ENCODE measurements around the gene CTDSPL. TPM values are rescaled to one million over a fixed set of nuclear protein-coding genes. Genes with fewer than 3 reads are reported as not detected.
A peak's percentile ranks its signal among the peaks of the same experiment; 100 is the strongest.

The CTDSPL gene
- total RNA-seq, 2 experiments from 2014 or later: 2.0 to 4.1 TPM

DNA sequence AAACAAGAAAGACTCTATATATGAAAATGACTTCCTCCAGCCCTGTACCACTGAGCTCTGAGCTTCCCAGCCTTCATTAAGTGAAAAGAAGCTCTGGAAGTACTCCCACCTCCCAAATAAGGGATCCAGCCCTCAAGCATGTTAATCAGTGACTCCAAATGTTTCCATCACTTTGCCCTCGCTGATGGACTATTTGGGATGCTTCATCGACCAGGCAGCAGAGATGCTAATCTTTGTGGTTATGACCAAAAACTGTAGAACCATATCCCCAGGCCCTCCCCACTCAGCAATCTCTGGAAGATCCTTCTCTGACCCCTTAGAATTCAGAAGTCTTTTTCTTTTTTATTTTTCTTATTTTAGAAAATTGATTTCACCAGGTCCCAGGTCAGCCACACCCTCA, 2.3 kb upstream of the CTDSPL start:
- Mint-ChIP-seq H3K4me1 (peaks cover 22% of the 10 kb centered on the region), H3K27ac (no peak overlapping the region), H3K9me3 (no peaks in the 10 kb centered on the region), H3K36me3 (ENCODE audit: low read depth) (no peaks in the 10 kb centered on the region), H3K27me3 (peaks cover 33% of the 10 kb centered on the region), H3K4me3 (no peak overlapping the region)
- POLR2A ChIA-PET: no interaction called here
- no peak for DNase-seq
- CTCF ChIA-PET: interaction anchor here (0.7 to 1.3 kb wide), 2 partner anchors 20 to 115 kb away, joined by 3 to 4 read pairs; no protein-coding TSS in a partner anchor

DNA sequence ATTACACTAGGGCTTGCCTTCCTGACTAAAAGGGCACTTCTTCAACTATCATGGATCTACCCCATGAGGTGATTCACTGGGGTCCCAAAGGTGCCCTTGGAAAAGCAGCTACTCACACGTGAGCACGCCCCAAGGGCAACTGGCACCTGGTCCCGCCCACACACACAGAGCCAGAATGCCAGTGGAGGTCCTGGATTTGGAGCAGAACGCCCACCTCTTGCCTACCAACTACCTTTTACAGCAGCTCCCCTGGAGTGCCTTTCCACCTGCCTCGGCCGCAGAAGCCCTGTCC, 1.8 kb upstream of the CTDSPL start:
- no peak for DNase-seq
- Mint-ChIP-seq H3K4me1 (peaks cover 22% of the 10 kb centered on the region), H3K36me3 (ENCODE audit: low read depth) (no peaks in the 10 kb centered on the region), H3K27ac (no peak overlapping the region), H3K9me3 (no peaks in the 10 kb centered on the region), H3K27me3 (peaks cover 34% of the 10 kb centered on the region), H3K4me3 (no peak overlapping the region)
- ChIA-PET CTCF (interaction anchor here (1.3 kb wide), 1 partner anchor 115 kb away, joined by 4 read pairs; no protein-coding TSS in a partner anchor), POLR2A (no interaction called here)

GRCh38 chr3:37862219-37862902, 681 bp downstream of the CTDSPL start:
- Mint-ChIP-seq H3K4me1 (peaks cover 22% of the 10 kb centered on the region), H3K36me3 (ENCODE audit: low read depth) (no peaks in the 10 kb centered on the region), H3K9me3 (no peaks in the 10 kb centered on the region), H3K27ac (peak overlapping the region; percentile 50), H3K4me3 (peak overlapping the region; percentile 74), H3K27me3 (peaks cover 54% of the 10 kb centered on the region)
- ChIA-PET POLR2A (no interaction called here), CTCF (no interaction called here)
- DNase-seq: no peak

DNA sequence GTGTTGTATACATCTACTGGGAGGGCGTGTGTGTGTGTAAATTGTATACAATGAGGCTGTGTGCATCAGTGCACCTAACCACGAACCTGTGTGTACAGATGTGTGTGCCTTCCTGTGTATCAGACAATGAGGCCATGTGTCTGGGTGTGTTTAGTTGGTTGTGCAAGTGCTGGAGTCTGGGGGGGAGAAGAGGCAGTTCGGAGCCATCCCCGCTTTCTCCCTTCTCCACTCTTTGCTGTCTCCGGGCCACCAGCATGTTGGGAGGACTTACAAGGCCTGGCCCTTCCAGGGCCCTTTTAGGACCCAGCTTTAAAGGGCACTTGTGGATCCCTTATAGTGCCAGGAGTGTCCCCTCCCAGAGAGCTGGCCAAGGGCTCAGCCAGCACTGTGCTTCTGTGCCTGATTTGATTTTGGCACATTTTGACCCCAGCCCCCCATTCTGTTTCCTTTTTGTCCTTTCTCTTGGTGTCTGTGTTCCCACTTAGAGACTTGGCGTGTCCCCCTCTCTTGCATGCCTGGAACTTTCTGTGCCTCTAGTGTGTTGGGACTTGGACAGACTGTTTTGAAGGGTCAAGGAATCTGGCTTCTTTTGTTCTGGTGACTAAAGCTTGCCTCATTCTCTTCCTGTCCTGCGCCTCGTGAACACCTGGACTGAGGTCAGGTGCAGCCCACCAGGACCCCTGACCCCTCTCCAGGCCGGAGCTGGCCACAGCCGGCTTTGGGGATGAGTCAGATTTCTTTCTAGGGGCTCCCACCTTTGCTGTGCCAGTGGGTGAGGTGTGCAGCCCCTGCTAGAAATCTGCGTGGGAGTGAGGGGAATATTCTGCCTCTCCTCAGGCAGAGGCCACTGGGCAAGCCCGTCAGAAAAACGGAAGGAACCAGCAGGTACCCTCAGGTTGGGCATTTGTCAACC, 1.5 kb downstream of the CTDSPL start:
- DNase-seq: no peak
- no peaks in the 10 kb centered on the region for H3K36me3 Mint-ChIP-seq (ENCODE audit: low read depth)
- H3K27ac Mint-ChIP-seq: no peak overlapping the region
- peaks cover 54% of the 10 kb centered on the region for H3K27me3 Mint-ChIP-seq
- H3K4me1 Mint-ChIP-seq: peaks cover 22% of the 10 kb centered on the region
- ChIA-PET CTCF (no interaction called here), POLR2A (no interaction called here)
- no peaks in the 10 kb centered on the region for H3K9me3 Mint-ChIP-seq
- peak overlapping the region; percentile 74 for H3K4me3 Mint-ChIP-seq

DNA sequence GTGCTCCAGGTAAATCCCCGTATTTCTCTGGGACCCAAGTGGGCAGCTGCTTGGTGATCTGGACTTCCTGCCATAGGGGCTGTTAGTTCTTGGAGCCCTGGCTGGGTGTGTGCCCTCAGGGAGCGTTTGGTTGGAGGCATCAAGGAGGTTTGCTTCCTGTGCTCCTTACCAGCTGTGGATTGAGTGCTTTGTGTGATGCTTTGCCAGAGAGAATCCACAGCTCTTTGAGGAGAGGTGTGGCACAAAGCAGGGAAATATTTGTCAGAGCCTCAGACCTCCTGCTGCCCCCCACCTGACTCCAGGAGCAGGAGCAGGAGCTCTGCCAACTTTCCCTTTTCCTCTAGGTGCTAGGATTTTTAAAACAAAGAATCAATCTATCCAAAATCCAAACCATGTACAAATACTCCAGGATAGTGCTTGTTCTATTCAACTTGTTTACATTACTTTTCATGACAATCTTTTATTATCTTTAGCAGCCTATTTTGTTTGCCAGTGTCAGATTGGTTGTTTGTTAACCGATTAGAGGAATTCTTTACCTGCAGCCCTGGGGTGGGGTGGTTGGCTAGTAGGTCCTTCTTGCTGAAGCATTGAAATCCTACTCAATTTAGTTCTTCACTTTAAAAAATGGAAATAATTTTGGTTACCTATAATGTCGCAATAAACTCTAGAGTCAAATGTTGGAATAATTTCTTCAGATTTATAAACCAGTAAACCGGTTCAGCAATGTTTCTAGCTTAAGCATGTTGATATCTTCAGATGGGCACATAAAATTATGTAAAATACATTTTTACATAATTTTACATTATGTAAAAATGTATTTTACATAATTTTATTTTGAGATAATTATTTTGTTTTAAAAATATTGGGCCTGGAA, 2.5 kb downstream of the CTDSPL start:
- ChIA-PET POLR2A (interaction anchor here (1.0 kb wide), 1 partner anchor 103 kb away, joined by 3 read pairs; no protein-coding TSS in a partner anchor), CTCF (no interaction called here)
- H3K27me3 Mint-ChIP-seq: peaks cover 57% of the 10 kb centered on the region
- no peaks in the 10 kb centered on the region for H3K36me3 Mint-ChIP-seq (ENCODE audit: low read depth)
- H3K27ac Mint-ChIP-seq: no peak overlapping the region
- no peak overlapping the region for H3K4me3 Mint-ChIP-seq
- peaks cover 22% of the 10 kb centered on the region for H3K4me1 Mint-ChIP-seq
- no peaks in the 10 kb centered on the region for H3K9me3 Mint-ChIP-seq
- DNase-seq: no peak

GRCh38 chr3:37864904-37865303, 3.2 kb downstream of the CTDSPL start:
- no peak for DNase-seq
- Mint-ChIP-seq H3K27ac (no peak overlapping the region), H3K27me3 (peaks cover 61% of the 10 kb centered on the region), H3K4me1 (peaks cover 21% of the 10 kb centered on the region), H3K4me3 (no peak overlapping the region), H3K9me3 (no peaks in the 10 kb centered on the region), H3K36me3 (ENCODE audit: low read depth) (no peaks in the 10 kb centered on the region)
- CTCF ChIA-PET: interaction anchor here (1.3 kb wide), 1 partner anchor 10 kb away, joined by 8 read pairs; no protein-coding TSS in a partner anchor
- POLR2A ChIA-PET: interaction anchor here (1.0 kb wide), 1 partner anchor 102 kb away, joined by 3 read pairs; no protein-coding TSS in a partner anchor

- peaks cover 72% of the 10 kb centered on the region for H3K27me3 Mint-ChIP-seq
- H3K9me3 Mint-ChIP-seq: peaks cover 8% of the 10 kb centered on the region
- ChIA-PET CTCF (interaction anchor here (2.1 to 2.3 kb wide), 2 partner anchors 12 to 101 kb away, joined by 10 read pairs; no protein-coding TSS in a partner anchor), POLR2A (no interaction called here)
- peaks cover 9% of the 10 kb centered on the region for H3K4me1 Mint-ChIP-seq
- H3K27ac Mint-ChIP-seq: no peak overlapping the region
- no peak for DNase-seq
- no peak overlapping the region for H3K4me3 Mint-ChIP-seq
- peaks cover 5% of the 10 kb centered on the region for H3K36me3 Mint-ChIP-seq (ENCODE audit: low read depth)
These were observed 5.5 kb downstream of the CTDSPL start for GRCh38 chr3:37867144-37867543.

DNA sequence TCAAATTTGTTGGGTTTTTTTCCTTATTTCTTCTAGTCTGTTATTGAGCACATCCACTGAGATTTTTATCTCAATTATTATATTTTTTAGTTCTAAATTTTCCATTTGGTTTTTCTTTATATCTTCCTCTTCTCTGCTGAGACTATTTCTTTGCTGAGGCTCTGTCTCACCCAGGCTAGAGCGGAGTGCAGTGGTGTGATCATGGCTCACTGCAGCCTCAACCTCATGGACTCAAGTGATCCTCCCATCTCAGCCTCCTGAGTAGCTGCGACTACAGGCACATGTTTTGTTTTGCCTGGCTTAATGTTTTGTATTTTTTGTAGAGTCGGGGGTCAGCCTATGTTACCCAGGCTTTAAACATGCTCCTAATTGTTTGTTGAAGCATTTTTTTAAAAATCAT, 10.2 kb downstream of the CTDSPL start:
- POLR2A ChIA-PET: no interaction called here
- Mint-ChIP-seq H3K9me3 (peaks cover 13% of the 10 kb centered on the region), H3K4me1 (peaks cover 3% of the 10 kb centered on the region)

DNA sequence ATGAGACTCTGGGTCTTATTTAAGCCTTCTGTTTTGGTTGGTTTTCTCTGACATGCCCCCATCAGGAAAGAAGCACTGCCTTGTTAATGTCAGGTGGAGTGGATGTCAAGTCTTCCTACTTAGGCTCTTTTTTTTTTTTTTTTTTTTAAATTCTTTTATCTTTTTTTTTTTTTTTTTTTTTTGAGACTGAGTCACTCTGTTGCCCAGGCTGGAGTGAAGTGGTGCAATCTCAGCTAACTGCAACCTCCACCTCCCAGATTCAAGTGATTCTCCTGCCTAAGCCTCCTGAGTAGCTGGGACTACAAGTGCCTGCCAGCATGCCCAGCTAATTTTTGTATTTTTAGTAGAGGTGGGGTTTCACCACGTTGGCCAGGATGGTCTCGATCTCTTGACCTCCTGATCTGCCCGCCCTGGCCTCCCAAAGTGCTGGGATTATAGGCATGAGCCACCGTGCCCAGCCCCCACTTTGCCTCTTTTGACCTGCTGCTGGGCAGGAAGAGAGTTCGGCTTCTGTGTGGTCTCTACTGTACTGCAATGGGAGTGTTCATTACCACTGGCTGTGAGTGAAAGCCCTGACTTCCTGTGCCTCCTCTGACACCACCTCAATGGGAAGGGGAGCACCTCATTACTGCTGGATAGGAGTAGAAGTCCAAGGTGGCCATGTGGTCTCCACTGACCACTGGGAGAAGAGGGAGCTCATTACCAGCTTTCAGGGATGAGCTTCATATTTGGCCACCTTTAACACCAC, 10.9 kb downstream of the CTDSPL start:
- H3K27ac Mint-ChIP-seq: no peak overlapping the region
- H3K27me3 Mint-ChIP-seq: peaks cover 37% of the 10 kb centered on the region
- ChIA-PET CTCF (interaction anchor here (1.2 to 2.9 kb wide), 2 partner anchors 17 to 95 kb away, joined by 3 to 10 read pairs; no protein-coding TSS in a partner anchor), POLR2A (no interaction called here)
- H3K9me3 Mint-ChIP-seq: peaks cover 16% of the 10 kb centered on the region
- H3K36me3 Mint-ChIP-seq (ENCODE audit: low read depth): peaks cover 9% of the 10 kb centered on the region
- H3K4me3 Mint-ChIP-seq: no peak overlapping the region
- H3K4me1 Mint-ChIP-seq: peaks cover 3% of the 10 kb centered on the region
- DNase-seq: no peak

More for the DNA sequence above, 10.2 kb downstream of the CTDSPL start:
- CTCF ChIA-PET: interaction anchor here (2.9 kb wide), 1 partner anchor 16 kb away, joined by 10 read pairs; no protein-coding TSS in a partner anchor
- peaks cover 6% of the 10 kb centered on the region for H3K36me3 Mint-ChIP-seq (ENCODE audit: low read depth)
- H3K4me3 Mint-ChIP-seq: no peak overlapping the region
- no peak overlapping the region for H3K27ac Mint-ChIP-seq
- no peak for DNase-seq
- H3K27me3 Mint-ChIP-seq: peaks cover 37% of the 10 kb centered on the region

DNA sequence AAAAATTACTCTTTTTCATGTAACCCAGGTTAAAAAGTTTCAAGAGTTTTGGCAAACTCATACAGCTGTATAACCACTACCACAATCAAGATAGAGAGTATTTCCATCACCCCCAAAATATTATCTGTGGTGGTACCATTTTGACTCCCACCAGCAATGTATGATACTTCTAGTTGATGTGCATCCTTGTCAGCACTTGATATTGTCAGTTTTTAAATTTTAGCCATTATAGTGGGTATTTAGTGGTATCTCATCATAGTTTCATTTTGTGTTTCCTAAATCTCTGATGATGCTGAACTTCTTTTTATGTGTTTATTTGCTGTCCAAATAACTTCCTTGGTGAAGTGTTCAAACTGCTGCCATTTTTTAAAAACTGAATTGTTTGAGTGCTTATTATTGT, 14.6 kb downstream of the CTDSPL start:
- Mint-ChIP-seq H3K4me1 (peaks cover 3% of the 10 kb centered on the region), H3K27ac (no peak overlapping the region), H3K9me3 (peaks cover 16% of the 10 kb centered on the region), H3K4me3 (no peak overlapping the region), H3K27me3 (peaks cover 19% of the 10 kb centered on the region), H3K36me3 (ENCODE audit: low read depth) (peaks cover 9% of the 10 kb centered on the region)
- ChIA-PET POLR2A (no interaction called here), CTCF (no interaction called here)
- no peak for DNase-seq

DNA sequence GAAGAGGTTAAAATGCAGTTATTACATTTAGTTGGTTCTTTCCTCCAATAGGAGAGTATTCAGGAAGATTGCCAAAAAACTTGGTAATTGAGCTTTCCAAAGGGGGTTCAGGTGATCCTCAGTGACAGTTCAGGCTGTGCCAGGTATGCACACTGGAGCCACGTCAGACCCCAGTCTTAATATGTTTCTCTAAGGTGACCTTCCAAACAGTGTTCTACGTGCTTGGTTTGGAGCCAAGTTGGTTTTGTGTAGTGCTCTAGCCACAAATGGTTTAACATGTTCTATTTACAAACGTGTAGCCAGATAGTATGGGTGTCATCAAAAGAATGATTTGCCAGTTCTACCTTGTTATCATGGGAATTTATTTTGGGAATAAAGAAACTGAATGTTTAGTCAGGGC, 21.0 kb downstream of the CTDSPL start:
- POLR2A ChIA-PET: no interaction called here
- Mint-ChIP-seq H3K36me3 (ENCODE audit: low read depth) (no peaks in the 10 kb centered on the region), H3K27me3 (peaks cover 16% of the 10 kb centered on the region), H3K27ac (no peak overlapping the region), H3K4me1 (no peaks in the 10 kb centered on the region), H3K4me3 (no peak overlapping the region), H3K9me3 (no peaks in the 10 kb centered on the region)
- CTCF ChIA-PET: no interaction called here
- DNase-seq: no peak

GRCh38 chr3:37885814-37886213, 24.1 kb downstream of the CTDSPL start:
- no peak overlapping the region for H3K4me3 Mint-ChIP-seq
- no peaks in the 10 kb centered on the region for H3K9me3 Mint-ChIP-seq
- POLR2A ChIA-PET: no interaction called here
- no peak for DNase-seq
- peaks cover 13% of the 10 kb centered on the region for H3K27me3 Mint-ChIP-seq
- H3K4me1 Mint-ChIP-seq: no peaks in the 10 kb centered on the region
- H3K27ac Mint-ChIP-seq: no peak overlapping the region
- CTCF ChIA-PET: interaction anchor here (0.9 kb wide), 1 partner anchor 31 kb away, joined by 4 read pairs; no protein-coding TSS in a partner anchor
- no peaks in the 10 kb centered on the region for H3K36me3 Mint-ChIP-seq (ENCODE audit: low read depth)
